SK-N-SH treated with all-trans-retinoic acid at 6 μM for 48 hours (cell line): ENCODE data around the gene WFIKKN2.

ENCODE experiments used
- ATAC-seq: fragments of 200-7000 bp; cut with Tn5 transposase; 3 replicates; pipeline ENCODE4 v1.9.1; 2020; ENCODE audit warnings: mild to moderate bottlenecking, moderate library complexity
- ARNTL ChIP-seq: fragments of 450-650 bp; formaldehyde crosslinking; IDR thresholded peaks from 2 replicates; pipeline ENCODE4 v1.5.0; 2020; ENCODE audit warnings: low read depth, mild to moderate bottlenecking, moderate library complexity, borderline replicate concordance
- BACH2 ChIP-seq: fragments of 250-450 bp; sonication (Bioruptor Pico); IDR thresholded peaks from 2 replicates; pipeline ENCODE4 v1.9.0; 2021; ENCODE audit warnings: mild to moderate bottlenecking, borderline replicate concordance
- CREB5 ChIP-seq: fragments of 250-450 bp; sonication (Bioruptor Pico); IDR thresholded peaks from 2 replicates; pipeline ENCODE4 v1.5.1; 2020; ENCODE audit warnings: low read depth, mild to moderate bottlenecking, moderate library complexity
- CSRNP3 ChIP-seq: fragments of 250-450 bp; sonication (Bioruptor Pico); IDR thresholded peaks from 2 replicates; pipeline ENCODE4 v1.5.1; 2021; ENCODE audit warnings: mild to moderate bottlenecking, moderate library complexity
- ESRRG ChIP-seq: fragments of 250-450 bp; sonication (Bioruptor Pico); IDR thresholded peaks from 2 replicates; pipeline ENCODE4 v1.6.1; 2021; ENCODE audit warnings: mild to moderate bottlenecking
- GLIS3 ChIP-seq: fragments of 250-450 bp; sonication (Bioruptor Pico); IDR thresholded peaks from 2 replicates; pipeline ENCODE4 v1.5.0; 2020; ENCODE audit warnings: mild to moderate bottlenecking, moderate library complexity
- ISL1 ChIP-seq: fragments of 250-450 bp; sonication (Bioruptor Pico); IDR thresholded peaks from 2 replicates; pipeline ENCODE4 v2.1.2; 2022; ENCODE audit warnings: mild to moderate bottlenecking, moderate library complexity
- OSR1 ChIP-seq: fragments of 250-450 bp; sonication (Bioruptor Pico); IDR thresholded peaks from 2 replicates; pipeline ENCODE4 v1.8.0; 2022; ENCODE audit warnings: moderate library complexity, mild to moderate bottlenecking, inconsistent platforms
- PATZ1 ChIP-seq: fragments of 250-450 bp; sonication (Bioruptor Pico); IDR thresholded peaks from 2 replicates; pipeline ENCODE4 v1.8.0; 2020; ENCODE audit warnings: mild to moderate bottlenecking, moderate library complexity, borderline replicate concordance
- PPARA ChIP-seq: fragments of 250-450 bp; sonication (Bioruptor Pico); IDR thresholded peaks from 2 replicates; pipeline ENCODE4 v1.5.0; 2020; ENCODE audit warnings: mild to moderate bottlenecking, borderline replicate concordance
- RARB ChIP-seq: fragments of 250-450 bp; sonication (Bioruptor Pico); IDR thresholded peaks from 2 replicates; pipeline ENCODE4 v1.8.0; 2021; ENCODE audit warnings: mild to moderate bottlenecking, moderate library complexity
- SNAI2 ChIP-seq: fragments of 250-450 bp; sonication (Bioruptor Pico); IDR thresholded peaks from 2 replicates; pipeline ENCODE4 v1.5.0; 2020; ENCODE audit warnings: mild to moderate bottlenecking, moderate library complexity
- TCF4 ChIP-seq: fragments of 250-450 bp; sonication (Bioruptor Pico); IDR thresholded peaks from 2 replicates; pipeline ENCODE4 v1.8.0; 2021; ENCODE audit warnings: mild to moderate bottlenecking, moderate library complexity, borderline replicate concordance
- TSHZ2 ChIP-seq: fragments of 250-450 bp; sonication (Bioruptor Pico); IDR thresholded peaks from 2 replicates; pipeline ENCODE4 v1.5.0; 2020; ENCODE audit warnings: mild to moderate bottlenecking, moderate library complexity
- ZC3H10 ChIP-seq: fragments of 250-450 bp; sonication (Bioruptor Pico); IDR thresholded peaks from 2 replicates; pipeline ENCODE4 v1.5.1; 2021; ENCODE audit warnings: mild to moderate bottlenecking, moderate library complexity
- ZFP3 ChIP-seq: fragments of 250-450 bp; sonication (Bioruptor Pico); IDR thresholded peaks from 2 replicates; pipeline ENCODE4 v1.5.0; 2020; ENCODE audit warnings: mild to moderate bottlenecking, moderate library complexity
- ZFP30 ChIP-seq: fragments of 450-650 bp; formaldehyde crosslinking; IDR thresholded peaks from 2 replicates; pipeline ENCODE4 v1.5.0; 2022; ENCODE audit warnings: mild to moderate bottlenecking, moderate library complexity
- ZNF565 ChIP-seq: fragments of 450-650 bp; formaldehyde crosslinking; conservative IDR thresholded peaks from 2 replicates; pipeline ENCODE4 v1.5.0; 2020; ENCODE audit warnings: low read depth, mild to moderate bottlenecking, moderate library complexity
- ZNF70 ChIP-seq: fragments of 450-650 bp; formaldehyde crosslinking; IDR thresholded peaks from 2 replicates; pipeline ENCODE4 v1.5.0; 2020; ENCODE audit warnings: mild to moderate bottlenecking, moderate library complexity
- ZNF8 ChIP-seq: fragments of 450-650 bp; formaldehyde crosslinking; IDR thresholded peaks from 2 replicates; pipeline ENCODE4 v1.5.0; 2020; ENCODE audit warnings: mild to moderate bottlenecking, moderate library complexity

The WFIKKN2 gene

GRCh38 chr17:50889528-50890118, 54.2 kb downstream of the WFIKKN2 start (continued):
- TF ChIP-seq OSR1 (CRISPR knock-in tag) (no peak), BACH2 (CRISPR knock-in tag) (no peak), ESRRG (CRISPR knock-in tag) (no peak), TCF4 (CRISPR knock-in tag) (no peak), ZFP30 (CRISPR knock-in tag) (no peak), PPARA (CRISPR knock-in tag) (no peak)
- TF ChIP-seq, all 23 proteins: peak for 0

- ATAC-seq, result no peak
- TF ChIP-seq ZFP3 (CRISPR knock-in tag) (no peak), TCF4 (CRISPR knock-in tag) (no peak), RARB (CRISPR knock-in tag) (no peak), PPARA (CRISPR knock-in tag) (no peak), ZNF70 (CRISPR knock-in tag) (no peak), ESRRG (CRISPR knock-in tag) (no peak), ARNTL (CRISPR knock-in tag) (no peak), ISL1 (CRISPR knock-in tag) (no peak), ZNF565 (no peak), GLIS3 (CRISPR knock-in tag) (no peak), TSHZ2 (no peak), PATZ1 (CRISPR knock-in tag) (no peak), OSR1 (CRISPR knock-in tag) (no peak), ZNF8 (CRISPR knock-in tag) (no peak), BACH2 (CRISPR knock-in tag) (no peak), CREB5 (CRISPR knock-in tag) (no peak), SNAI2 (no peak)
Observed at GRCh38 chr17:50890675-50891516, 55.5 kb downstream of the WFIKKN2 start.

- no peak for ATAC-seq
- TF ChIP-seq ZC3H10 (no peak), TCF4 (CRISPR knock-in tag) (no peak), CSRNP3 (CRISPR knock-in tag) (no peak), SNAI2 (no peak), TSHZ2 (no peak), RARB (CRISPR knock-in tag) (no peak)
Observed at GRCh38 chr17:50891577-50891989, 56.2 kb downstream of the WFIKKN2 start.
